ENCODE measurements around the gene ADAMTS2.

Gene ADAMTS2

DNA sequence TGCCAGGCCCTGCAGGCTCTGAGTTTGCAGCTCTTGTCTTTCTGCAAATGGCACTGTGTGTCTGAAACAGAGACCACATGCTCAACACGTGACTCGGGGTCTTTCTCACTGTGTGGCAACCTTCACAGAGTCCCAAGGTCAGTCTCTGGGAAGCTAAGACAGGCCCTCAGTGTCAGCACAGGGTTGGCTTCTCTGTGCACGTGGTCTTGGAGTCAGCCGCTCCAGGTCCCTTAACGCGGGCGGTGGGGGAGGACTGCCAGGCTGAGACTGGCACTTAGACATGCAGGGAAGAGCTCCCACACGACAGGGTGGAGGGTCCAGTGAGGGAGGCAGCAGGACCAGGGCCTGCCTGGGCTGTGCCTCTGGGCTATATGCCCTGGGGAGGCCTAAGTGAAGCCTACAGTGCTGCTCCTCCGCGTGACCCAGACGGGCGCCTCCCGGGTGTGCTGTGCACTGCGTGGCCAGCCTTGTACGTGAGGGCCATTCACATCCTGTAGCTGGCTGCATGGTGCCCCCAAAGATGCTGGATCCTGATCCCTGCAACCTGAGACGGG lies 76.8 kb downstream of the ADAMTS2 start:
- no peak for TF ChIP-seq ZNF274 (IDR thresholded peaks at IDR 0.05; ENCODE audit: low read depth, low read length)
- H3K4me3 ChIP-seq (ENCODE audit: low read length) = no peak overlapping the region

DNA sequence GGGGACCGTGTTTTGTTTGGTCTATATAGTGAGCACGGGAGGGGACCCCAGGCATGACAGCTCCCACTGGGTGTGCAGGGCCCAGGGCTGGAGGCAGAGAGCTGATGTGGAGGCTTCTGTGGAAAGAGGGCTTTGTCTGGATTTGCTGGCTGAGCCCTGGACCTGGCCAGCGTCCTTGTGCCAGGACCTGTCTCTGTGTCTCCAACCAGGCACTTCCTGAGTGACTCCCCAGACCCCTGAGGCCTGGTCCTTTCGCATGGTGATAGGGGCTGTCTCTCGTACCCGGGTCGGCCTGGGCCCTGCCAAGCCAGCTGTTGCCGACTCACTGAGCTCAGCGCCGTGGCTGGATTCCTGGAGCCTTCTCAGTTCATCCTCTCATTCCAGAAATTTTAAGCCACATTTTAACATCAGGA lies 77.6 kb downstream of the ADAMTS2 start:
- no peak overlapping the region for H3K4me3 ChIP-seq (ENCODE audit: low read length)
- no peak for TF ChIP-seq ZNF274 (IDR thresholded peaks at IDR 0.05; ENCODE audit: low read depth, low read length)

DNA sequence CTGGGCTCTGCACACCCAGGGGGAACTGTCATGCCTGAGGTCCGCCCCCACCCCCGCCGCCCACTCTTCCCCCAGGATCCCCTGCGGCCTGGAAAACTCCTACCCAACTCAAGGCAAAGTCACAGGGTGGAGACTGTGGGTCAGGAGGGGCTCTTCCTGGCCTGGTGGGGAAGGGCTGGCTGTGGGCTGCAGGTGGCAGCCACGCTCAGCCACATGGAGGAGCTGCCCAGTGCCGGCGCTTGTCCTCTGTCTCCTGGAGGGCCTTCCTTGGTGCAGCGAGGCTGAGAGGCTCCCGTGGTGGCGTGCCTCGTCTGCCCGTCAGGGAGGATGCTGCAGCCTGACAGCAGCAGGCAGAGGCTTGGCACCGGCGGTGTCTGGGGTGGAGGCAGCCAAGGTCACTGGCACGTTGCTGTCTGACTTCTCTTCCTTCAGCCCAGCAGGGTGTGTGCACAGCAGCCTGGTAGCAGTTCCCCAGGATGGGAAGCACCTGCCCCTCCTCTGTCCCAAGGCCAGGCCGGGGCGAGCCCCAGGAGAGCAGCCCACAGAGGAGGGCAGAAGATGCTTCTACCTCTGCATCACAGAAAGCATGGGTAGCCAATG lies 78.1 kb downstream of the ADAMTS2 start:
- no peak for TF ChIP-seq ZNF274 (IDR thresholded peaks at IDR 0.05; ENCODE audit: low read depth, low read length)

DNA sequence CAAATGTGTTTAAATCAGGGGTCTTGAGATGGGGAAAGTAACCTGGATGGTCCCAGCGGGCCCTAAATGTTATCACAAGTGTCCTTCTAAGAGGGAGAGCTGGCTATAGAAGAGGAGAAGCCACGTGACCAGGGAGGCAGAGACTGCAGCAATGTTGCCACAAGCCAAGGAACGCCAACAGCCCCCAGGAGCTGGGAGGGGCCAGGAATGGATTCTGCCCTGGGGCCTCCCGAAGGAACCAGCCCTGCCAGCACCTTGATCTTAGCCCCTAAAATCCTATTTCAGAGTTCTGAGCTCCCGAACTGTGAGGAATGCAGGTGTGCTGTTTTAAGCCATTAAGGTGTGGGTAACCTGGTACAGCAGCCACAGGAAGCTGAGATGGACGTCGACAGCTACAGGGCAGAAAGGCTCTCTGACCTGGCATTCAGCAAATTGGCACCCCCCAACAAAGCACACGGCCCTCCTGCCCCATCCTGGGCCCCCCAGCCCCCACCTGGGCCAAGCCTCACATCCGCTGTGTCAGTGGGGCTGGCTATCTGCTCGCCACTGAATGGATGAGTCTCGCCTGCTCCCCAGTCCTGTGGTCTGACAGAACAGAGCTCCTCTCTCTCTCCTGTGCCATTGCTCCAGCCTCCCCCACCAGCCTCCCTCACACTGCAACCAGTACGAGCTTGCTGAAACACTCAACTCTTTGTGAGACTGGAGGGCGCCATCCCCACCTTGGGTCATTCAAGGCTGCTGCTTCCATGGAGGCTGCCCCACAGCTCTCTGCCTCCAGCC lies 78.8 kb downstream of the ADAMTS2 start:
- no peak for TF ChIP-seq ZNF274 (IDR thresholded peaks at IDR 0.05; ENCODE audit: low read depth, low read length)

More for the DNA sequence above, 78.1 kb downstream of the ADAMTS2 start:
- no peak overlapping the region for H3K4me3 ChIP-seq (ENCODE audit: low read length)

DNA sequence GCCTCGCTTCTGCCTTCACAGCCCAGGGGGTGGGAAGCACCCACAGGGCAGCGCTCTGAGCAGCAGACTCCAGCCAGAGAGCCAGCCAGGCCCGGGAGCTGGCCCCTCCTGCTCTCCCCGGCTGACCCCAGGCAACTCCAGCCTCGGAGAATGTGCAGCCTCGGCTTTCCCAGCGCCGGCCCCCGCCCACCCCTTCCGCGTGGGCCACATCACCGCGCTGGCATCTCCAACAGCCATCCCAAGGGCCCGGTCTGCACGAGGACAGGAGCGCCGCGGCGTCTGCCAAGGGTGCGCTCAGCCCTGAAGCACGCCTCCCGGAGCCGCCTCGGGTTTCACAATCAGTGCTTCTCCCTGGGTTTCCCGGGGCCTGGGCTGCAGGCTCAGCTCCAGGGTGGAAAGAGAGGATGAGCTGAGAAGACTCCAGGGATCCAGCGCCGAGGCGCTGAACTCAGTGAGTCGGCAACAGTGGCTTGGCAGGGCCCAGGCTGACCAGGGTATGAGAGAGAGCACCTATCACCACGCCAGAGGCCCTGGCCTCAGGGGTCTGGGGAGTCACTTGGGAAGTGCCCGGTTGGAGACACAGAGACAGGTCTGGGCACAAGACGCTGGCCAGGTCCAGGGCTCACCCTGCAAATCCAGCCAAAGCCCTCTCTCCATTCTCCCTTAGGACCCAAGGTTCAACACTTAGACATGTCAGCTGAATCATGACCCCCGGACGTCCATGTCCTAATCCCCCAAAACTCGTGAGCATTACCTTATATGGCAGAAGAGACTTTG lies 79.6 kb downstream of the ADAMTS2 start:
- TF ChIP-seq ZNF274 (IDR thresholded peaks at IDR 0.05; ENCODE audit: low read depth, low read length) = no peak

More for the DNA sequence above, 78.8 kb downstream of the ADAMTS2 start:
- no peak overlapping the region for H3K4me3 ChIP-seq (ENCODE audit: low read length)

DNA sequence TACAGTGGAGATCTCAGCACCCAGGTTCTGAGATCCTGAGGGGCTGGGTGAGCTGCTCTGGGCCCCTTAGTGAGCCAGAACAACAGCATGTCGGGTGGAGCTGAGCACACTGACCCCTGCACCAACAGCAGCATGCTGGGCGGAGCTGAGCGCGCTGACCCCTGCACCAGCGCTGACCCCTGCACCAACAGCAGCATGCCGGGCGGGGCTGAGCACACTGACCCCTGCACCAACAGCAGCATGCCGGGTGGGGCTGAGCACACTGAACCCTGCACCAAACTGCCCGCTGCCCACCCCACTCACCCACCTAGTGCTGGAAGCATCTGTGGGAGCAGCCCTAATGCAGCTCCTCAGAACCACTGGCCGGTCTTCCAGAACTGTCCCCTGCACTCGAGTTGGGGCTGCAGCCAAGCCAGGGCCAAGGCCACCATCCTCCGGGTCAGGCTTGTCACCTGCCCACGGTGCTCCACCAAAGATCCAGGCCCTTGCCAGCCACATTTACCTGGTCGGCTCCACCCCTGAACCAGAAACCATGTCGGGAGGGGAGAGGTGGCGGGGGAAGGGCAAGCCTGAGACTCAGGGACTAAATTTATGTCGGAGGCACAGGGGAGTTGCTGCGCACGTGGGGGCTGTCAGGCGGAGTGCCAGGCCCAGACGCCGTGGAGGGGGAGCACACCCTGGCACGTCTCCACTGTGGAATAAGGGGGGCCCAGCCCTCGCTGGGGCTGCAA lies 80.3 kb downstream of the ADAMTS2 start:
- TF ChIP-seq ZNF274 (IDR thresholded peaks at IDR 0.05; ENCODE audit: low read depth, low read length) = no peak
- no peak overlapping the region for H3K4me3 ChIP-seq (ENCODE audit: low read length)

More for the DNA sequence above, 79.6 kb downstream of the ADAMTS2 start:
- no peak overlapping the region for H3K4me3 ChIP-seq (ENCODE audit: low read length)

DNA sequence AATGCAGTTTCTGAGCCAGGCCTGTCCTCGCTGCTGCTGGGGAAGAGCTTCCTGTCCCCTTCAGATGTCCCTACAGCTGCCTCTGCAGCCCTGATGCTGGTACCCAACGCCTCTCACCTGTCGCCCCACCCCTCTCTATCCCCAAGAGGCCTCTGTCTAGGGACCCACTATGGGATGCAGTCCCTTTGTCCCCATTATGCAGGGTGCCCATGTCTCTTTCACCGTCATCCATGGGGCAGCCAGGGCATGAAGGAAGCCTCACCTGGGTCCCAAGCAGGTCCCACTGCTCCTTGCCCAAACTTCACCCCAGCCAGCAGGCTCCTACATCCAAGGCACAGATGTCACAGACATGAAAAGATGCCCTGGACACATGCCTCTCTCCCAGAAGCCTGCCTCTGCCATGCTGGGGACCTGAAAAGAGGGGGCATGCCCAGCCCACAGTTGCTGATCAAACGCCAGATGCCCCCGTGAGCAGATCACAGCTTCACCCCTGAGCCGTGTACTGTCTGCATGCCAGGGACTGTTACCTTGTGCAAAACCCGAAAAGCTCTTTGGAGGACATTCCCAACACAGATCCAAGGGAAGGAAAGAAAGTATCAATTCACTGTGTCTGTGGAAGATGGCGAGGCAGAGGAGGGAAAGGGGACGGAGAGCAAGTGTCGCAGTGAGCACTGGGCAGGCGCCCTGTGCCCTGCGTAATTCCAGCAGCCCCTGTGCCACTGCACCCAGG lies 81.0 kb downstream of the ADAMTS2 start:
- no peak overlapping the region for H3K4me3 ChIP-seq (ENCODE audit: low read length)
- no peak for TF ChIP-seq ZNF274 (IDR thresholded peaks at IDR 0.05; ENCODE audit: low read depth, low read length)

DNA sequence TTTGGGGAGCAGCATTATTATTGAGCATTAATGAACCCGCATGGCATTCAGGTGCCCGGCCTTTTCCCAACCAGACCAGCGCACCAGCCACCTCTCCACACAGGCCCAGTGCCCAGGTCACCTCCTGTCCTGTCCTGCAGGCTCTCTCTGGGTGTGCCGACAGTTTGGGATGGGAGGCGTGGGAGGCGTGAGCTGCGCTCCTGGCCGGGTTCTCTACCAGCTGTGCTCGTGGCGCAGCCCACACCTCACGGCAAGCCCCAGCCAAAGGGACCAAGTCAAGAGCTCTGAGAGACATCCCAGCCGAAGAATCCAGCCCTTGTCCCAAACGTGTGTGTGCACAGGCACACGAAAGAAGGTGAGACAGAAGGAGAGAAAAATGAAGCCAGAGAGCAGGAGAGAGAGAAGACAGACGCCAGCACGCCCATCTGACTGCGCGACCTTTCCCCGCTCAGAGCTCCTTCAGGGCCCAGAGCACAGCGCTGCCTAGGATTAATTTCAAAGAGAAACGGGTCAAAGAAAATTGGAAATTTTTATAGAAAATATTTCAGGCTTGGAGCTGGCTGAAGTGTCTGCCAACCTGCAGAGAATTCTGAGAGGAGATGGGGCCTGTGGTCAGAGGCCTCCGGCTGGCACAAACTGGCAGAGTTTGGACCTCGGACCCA lies 81.7 kb downstream of the ADAMTS2 start:
- TF ChIP-seq ZNF274 (IDR thresholded peaks at IDR 0.05; ENCODE audit: low read depth, low read length) = no peak
- H3K4me3 ChIP-seq (ENCODE audit: low read length) = no peak overlapping the region

- no peak overlapping the region for H3K4me3 ChIP-seq (ENCODE audit: low read length)
- no peak for TF ChIP-seq ZNF274 (IDR thresholded peaks at IDR 0.05; ENCODE audit: low read depth, low read length)
These were observed 82.9 kb downstream of the ADAMTS2 start for GRCh38 chr5:179262126-179262920.

DNA sequence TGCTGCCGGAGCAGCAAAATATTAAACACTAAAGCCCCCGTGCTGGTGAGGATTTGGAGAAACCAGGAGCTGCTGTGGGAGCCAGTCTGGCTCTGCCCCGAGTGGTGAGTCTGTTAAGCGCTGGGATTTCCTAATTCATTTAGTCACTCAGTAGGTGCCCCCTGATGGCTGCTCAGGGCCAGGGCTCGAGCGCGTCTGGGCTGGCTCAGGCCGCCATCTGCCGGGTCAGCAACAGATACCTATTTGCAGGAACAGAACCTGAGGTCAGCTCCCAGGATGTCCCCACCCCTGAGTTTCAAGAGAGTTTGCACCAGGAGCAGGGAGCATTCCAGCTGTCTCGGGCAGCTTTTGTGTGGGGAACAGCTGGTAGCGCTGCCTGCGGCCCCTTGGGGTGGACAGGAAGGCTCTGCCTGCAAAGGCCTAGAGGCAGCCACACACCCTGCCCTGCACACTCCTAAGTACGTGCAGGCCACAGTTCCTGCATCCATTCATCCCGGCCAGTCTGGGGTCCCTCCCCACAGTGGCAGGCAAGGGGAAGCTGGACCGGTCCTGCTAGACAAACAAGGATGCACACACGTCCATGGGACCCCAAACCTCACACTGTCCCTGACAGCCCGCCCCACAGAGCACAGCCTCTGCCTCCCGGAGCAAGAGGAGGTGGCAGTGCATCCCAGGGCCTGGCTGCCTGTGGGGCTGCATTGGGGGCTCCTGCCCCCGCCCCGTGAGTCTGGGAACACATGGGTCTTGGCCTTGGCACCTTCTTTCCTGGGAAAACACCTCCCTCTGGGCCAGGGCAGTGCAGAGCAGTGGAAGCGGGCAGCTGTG lies 83.7 kb downstream of the ADAMTS2 start:
- no peak overlapping the region for H3K4me3 ChIP-seq (ENCODE audit: low read length)
- no peak for TF ChIP-seq ZNF274 (IDR thresholded peaks at IDR 0.05; ENCODE audit: low read depth, low read length)

Data from GM08714 (cell line).